Measurements from ENCODE around the gene LDHB. TPM values are rescaled to one million over a fixed set of nuclear protein-coding genes. Genes with fewer than 3 reads are reported as not detected.

Gene LDHB
- total RNA-seq, 1 donor from 2014 or later, result 1,244 TPM

DNA sequence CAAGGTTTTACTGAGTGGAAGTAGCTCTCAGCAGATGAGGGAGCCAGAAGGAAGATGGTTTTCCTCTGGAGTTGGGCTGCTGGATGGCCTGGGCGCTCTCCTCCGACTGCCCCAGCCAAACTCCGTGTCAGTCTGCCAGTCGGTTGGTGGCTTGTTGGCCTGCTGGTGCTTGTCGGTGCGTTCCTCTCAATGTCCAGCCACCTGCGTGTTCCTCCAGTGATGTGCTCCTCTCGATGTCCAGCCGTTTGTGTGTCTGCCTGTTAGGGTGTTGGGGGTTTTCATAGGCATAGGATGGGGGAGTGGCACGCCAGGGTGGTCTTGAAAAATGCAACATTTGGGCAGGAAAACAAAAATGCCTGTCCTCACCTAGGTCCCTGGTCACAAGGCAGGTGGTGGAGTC is 37.0 kb upstream of the LDHB start:
- DNase-seq (ENCODE audit: low read depth), result no peak
- H3K4me3 ChIP-seq (ENCODE audit: low read depth, low read length), result no peak overlapping the region
- TF ChIP-seq, protein P1, sequence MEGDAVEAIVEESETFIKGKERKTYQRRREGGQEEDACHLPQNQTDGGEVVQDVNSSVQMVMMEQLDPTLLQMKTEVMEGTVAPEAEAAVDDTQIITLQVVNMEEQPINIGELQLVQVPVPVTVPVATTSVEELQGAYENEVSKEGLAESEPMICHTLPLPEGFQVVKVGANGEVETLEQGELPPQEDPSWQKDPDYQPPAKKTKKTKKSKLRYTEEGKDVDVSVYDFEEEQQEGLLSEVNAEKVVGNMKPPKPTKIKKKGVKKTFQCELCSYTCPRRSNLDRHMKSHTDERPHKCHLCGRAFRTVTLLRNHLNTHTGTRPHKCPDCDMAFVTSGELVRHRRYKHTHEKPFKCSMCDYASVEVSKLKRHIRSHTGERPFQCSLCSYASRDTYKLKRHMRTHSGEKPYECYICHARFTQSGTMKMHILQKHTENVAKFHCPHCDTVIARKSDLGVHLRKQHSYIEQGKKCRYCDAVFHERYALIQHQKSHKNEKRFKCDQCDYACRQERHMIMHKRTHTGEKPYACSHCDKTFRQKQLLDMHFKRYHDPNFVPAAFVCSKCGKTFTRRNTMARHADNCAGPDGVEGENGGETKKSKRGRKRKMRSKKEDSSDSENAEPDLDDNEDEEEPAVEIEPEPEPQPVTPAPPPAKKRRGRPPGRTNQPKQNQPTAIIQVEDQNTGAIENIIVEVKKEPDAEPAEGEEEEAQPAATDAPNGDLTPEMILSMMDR (conservative IDR thresholded peaks at IDR 0.05; ENCODE audit: low read depth, low read length), result no peak

DNA sequence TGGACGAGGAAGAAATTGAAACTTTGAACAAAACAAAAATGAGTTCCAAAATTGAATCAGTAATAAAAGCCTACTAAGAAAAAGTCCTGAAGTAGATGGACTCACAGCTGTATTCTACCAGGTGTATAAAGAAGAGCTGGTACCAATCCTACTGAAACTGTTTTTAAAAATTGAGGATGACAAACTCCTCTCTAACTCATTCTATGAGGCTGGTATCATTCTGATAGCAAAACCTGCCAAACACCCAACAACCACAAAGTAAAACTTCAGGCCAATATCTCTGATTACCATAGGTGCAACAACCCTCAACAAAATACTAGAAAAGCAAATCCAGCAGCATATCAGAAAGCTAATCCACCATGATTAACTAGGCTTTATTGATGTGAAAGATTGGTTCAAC is 33.9 kb upstream of the LDHB start:
- DNase-seq (ENCODE audit: low read depth), result no peak
- TF ChIP-seq, protein P1 (conservative IDR thresholded peaks at IDR 0.05; ENCODE audit: low read depth, low read length), result no peak
- no peak overlapping the region for H3K4me3 ChIP-seq (ENCODE audit: low read depth, low read length)

GRCh38 chr12:21690704-21691368 is 33.2 kb upstream of the LDHB start:
- TF ChIP-seq, protein P1 (conservative IDR thresholded peaks at IDR 0.05; ENCODE audit: low read depth, low read length), result no peak
- no peak for DNase-seq (ENCODE audit: low read depth)
- no peak overlapping the region for H3K4me3 ChIP-seq (ENCODE audit: low read depth, low read length)

- no peak overlapping the region for H3K4me3 ChIP-seq (ENCODE audit: low read depth, low read length)
- TF ChIP-seq, protein P1 (conservative IDR thresholded peaks at IDR 0.05; ENCODE audit: low read depth, low read length), result no peak
- DNase-seq (ENCODE audit: low read depth), result no peak
Measured at GRCh38 chr12:21683115-21683514, 25.5 kb upstream of the LDHB start.

DNA sequence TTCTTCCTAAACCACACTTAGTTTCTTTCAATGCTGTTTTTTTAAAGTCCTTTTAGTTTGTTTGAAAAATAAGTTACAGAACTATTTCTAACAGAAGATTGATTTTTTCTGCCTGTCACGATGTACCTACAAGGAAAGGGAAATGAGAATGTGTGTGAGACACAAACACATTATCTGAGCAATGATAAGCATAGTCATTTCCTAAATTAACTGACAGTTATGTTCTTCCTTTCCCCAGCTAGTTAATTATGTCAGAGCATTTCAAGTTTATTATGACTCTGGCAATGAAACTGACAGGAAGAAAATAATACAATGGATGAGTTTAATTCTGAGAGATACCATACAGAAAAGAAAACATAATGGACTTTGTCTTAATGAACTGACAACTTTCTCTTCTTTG is 21.3 kb upstream of the LDHB start:
- no peak overlapping the region for H3K4me3 ChIP-seq (ENCODE audit: low read depth, low read length)
- TF ChIP-seq, protein P1 (conservative IDR thresholded peaks at IDR 0.05; ENCODE audit: low read depth, low read length), result no peak
- DNase-seq (ENCODE audit: low read depth), result no peak

- no peak for DNase-seq (ENCODE audit: low read depth)
- TF ChIP-seq, protein P1 (conservative IDR thresholded peaks at IDR 0.05; ENCODE audit: low read depth, low read length), result no peak
- H3K4me3 ChIP-seq (ENCODE audit: low read depth, low read length), result no peak overlapping the region
Measured at GRCh38 chr12:21677622-21678277, 20.1 kb upstream of the LDHB start.

DNA sequence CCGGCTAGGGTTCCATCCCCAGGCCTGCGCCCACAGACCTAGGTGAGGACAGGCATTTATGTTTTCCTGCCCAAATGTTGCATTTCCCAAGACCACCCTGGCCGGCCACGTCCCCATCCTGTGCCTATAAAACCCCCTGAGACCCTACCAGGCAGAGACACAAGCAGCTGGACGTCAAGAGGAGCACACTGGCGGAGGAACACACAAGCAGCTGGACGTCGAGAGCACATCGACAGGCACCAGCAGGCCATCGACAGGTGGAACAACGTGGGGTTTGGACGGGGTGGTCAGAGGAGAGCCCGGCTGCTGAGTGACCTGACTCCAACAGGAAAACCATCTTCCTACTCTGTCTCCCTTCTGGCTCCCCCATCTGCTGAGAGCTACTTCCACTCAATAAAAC is 19.6 kb upstream of the LDHB start:
- DNase-seq (ENCODE audit: low read depth), result no peak
- H3K4me3 ChIP-seq (ENCODE audit: low read depth, low read length), result no peak overlapping the region
- TF ChIP-seq, protein P1 (conservative IDR thresholded peaks at IDR 0.05; ENCODE audit: low read depth, low read length), result no peak

Measured in epithelial cell of proximal tubule (primary cell).